OCI-LY1 (cell line): ENCODE data around the gene NUDT17.
"Not testable (repeated sequence)": the region's sequence is repeated elsewhere in the genome, so short reads cannot be mapped to it uniquely, and the experiment has no call there.

Experiments
- H2AFZ ChIP-seq: fragments of 200-600 bp; sonication (generic), shearing (Covaris generic); 2 replicates; pipeline ENCODE4 v1.6.0; 2014; ENCODE audit warnings: antibody characterized with exemption, mild to moderate bottlenecking, low read length
- H3F3A ChIP-seq: fragments of 200-600 bp; sonication (generic), shearing (Covaris generic); 2 replicates; pipeline ENCODE4 v1.6.0; 2014; ENCODE audit warnings: mild to moderate bottlenecking, antibody characterized with exemption, low read length, moderate library complexity; ENCODE audit not compliant: insufficient read depth
- H3K27ac ChIP-seq: fragments of 200-600 bp; sonication (generic); 2 replicates; pipeline ENCODE4 v1.5.1; 2014; ENCODE audit warnings: low read length, mixed run types, mild to moderate bottlenecking, low read depth; ENCODE audit not compliant: poor library complexity, severe bottlenecking
- H3K27me3 ChIP-seq: fragments of 200-600 bp; sonication (generic); 2 replicates; pipeline ENCODE4 v1.6.0; 2014; ENCODE audit warnings: antibody characterized with exemption, mild to moderate bottlenecking, low read length, moderate library complexity; ENCODE audit not compliant: insufficient read depth
- H3K36me3 ChIP-seq: fragments of 200-600 bp; sonication (generic); 2 replicates; pipeline ENCODE4 v1.6.1; 2014; ENCODE audit warnings: mild to moderate bottlenecking, antibody characterized with exemption, low read length, moderate library complexity, mixed read lengths; ENCODE audit not compliant: insufficient read depth
- H3K4me1 ChIP-seq: fragments of 200-600 bp; sonication (generic); 2 replicates; pipeline ENCODE4 v1.5.1; 2014; ENCODE audit warnings: mild to moderate bottlenecking, low read length, moderate library complexity; ENCODE audit not compliant: insufficient read depth, severe bottlenecking
- H3K4me2 ChIP-seq: fragments of 200-600 bp; sonication (generic), shearing (Covaris generic); 2 replicates; pipeline ENCODE4 v1.6.1; 2014; ENCODE audit warnings: low read length
- H3K4me3 ChIP-seq: fragments of 200-600 bp; sonication (generic); 2 replicates; pipeline ENCODE4 v1.5.1; 2014; ENCODE audit warnings: low read length, low read depth, mild to moderate bottlenecking, mixed read lengths; ENCODE audit not compliant: poor library complexity, severe bottlenecking
- H3K79me2 ChIP-seq: fragments of 200-600 bp; shearing (Covaris generic); 2 replicates; pipeline ENCODE4 v1.6.1; 2016; ENCODE audit warnings: mixed run types, low read length, mixed read lengths; ENCODE audit not compliant: insufficient read depth
- H3K9ac ChIP-seq: fragments of 200-600 bp; sonication (generic), shearing (Covaris generic); 2 replicates; pipeline ENCODE4 v1.6.1; 2014; ENCODE audit warnings: mild to moderate bottlenecking, low read length, mixed read lengths
- H3K9me2 ChIP-seq: fragments of 200-600 bp; sonication (generic), shearing (Covaris generic); 2 replicates; pipeline ENCODE4 v1.6.1; 2014; ENCODE audit warnings: low read depth, mild to moderate bottlenecking, low read length, mixed read lengths
- H3K9me3 ChIP-seq: fragments of 200-600 bp; shearing (Covaris generic); 2 replicates; pipeline ENCODE4 v1.6.1; 2014; ENCODE audit warnings: low read length, mixed read lengths
- H4K20me1 ChIP-seq: fragments of 200-600 bp; sonication (generic), shearing (Covaris generic); 2 replicates; pipeline ENCODE4 v1.6.0; 2016; ENCODE audit warnings: mild to moderate bottlenecking, low read length; ENCODE audit not compliant: insufficient read depth
- CTCF ChIP-seq: fragments of 200-600 bp; sonication (generic), shearing (Covaris generic); IDR thresholded peaks from 2 replicates; pipeline ENCODE4 v1.5.1; 2017; ENCODE audit warnings: mild to moderate bottlenecking, antibody characterized with exemption, low read length, moderate library complexity, mixed read lengths
- EZH2 ChIP-seq: fragments of 200-600 bp; sonication (generic), shearing (Covaris generic); IDR thresholded peaks from 2 replicates; pipeline ENCODE4 v1.8.0; 2017; ENCODE audit warnings: borderline replicate concordance, mixed run types, mild to moderate bottlenecking, antibody characterized with exemption, low read length, moderate library complexity, mixed read lengths

NUDT17 gene

GRCh38 chr1:145806844-145807243 is 38.6 kb upstream of the NUDT17 start:
- Histone ChIP-seq H3F3A (no peaks in the 10 kb centered on the region), H3K79me2 (peaks cover 32% of the 10 kb centered on the region), H3K9me3 (no peaks in the 10 kb centered on the region), H3K4me3 (no peak overlapping the region), H2AFZ (no peak overlapping the region), H3K9ac (no peak overlapping the region), H3K27me3 (no peaks in the 10 kb centered on the region), H3K4me1 (peaks cover 11% of the 10 kb centered on the region), H3K4me2 (no peak overlapping the region), H3K27ac (no peak overlapping the region), H3K9me2 (no peaks in the 10 kb centered on the region), H3K36me3 (0 out of 2 replicates have a peak, but pooled peaks cover 3% of the 10 kb centered on the region), H4K20me1 (no peaks in the 10 kb centered on the region)
- no peak for TF ChIP-seq CTCF
- TF ChIP-seq EZH2, result no peak

GRCh38 chr1:145812977-145813810 is 32.2 kb upstream of the NUDT17 start:
- H3K27ac ChIP-seq, H3K9me2 ChIP-seq, H3K9ac ChIP-seq, H3K4me2 ChIP-seq, H3K4me1 ChIP-seq, H3K4me3 ChIP-seq, H3K9me3 ChIP-seq, H3K36me3 ChIP-seq, H2AFZ ChIP-seq, H3K27me3 ChIP-seq, H4K20me1 ChIP-seq, H3K79me2 ChIP-seq, H3F3A ChIP-seq: not testable (repeated sequence)

- H3K4me1 ChIP-seq, H3K36me3 ChIP-seq, H3K9me2 ChIP-seq, H3K27ac ChIP-seq, H4K20me1 ChIP-seq, H3K4me2 ChIP-seq, H2AFZ ChIP-seq, H3K4me3 ChIP-seq, H3K79me2 ChIP-seq, H3K27me3 ChIP-seq, H3F3A ChIP-seq, H3K9me3 ChIP-seq, H3K9ac ChIP-seq: not testable (repeated sequence)
These were observed 27.3 kb upstream of the NUDT17 start for GRCh38 chr1:145818095-145818494.

- H4K20me1 ChIP-seq, H3K9me2 ChIP-seq, H3K27me3 ChIP-seq, H3F3A ChIP-seq, H3K9ac ChIP-seq, H3K27ac ChIP-seq, H3K9me3 ChIP-seq, H2AFZ ChIP-seq: not testable (repeated sequence)
- H3K36me3 ChIP-seq, result peaks cover 26% of the 10 kb centered on the region
- peaks cover 21% of the 10 kb centered on the region for H3K79me2 ChIP-seq
- H3K4me1 ChIP-seq, result peaks cover 14% of the 10 kb centered on the region
- H3K4me2 ChIP-seq, result peak overlapping the region; percentile 34; the same call in 1 of the 2 replicates
- peak overlapping the region; percentile 95 for H3K4me3 ChIP-seq
These were observed 22.6 kb upstream of the NUDT17 start for GRCh38 chr1:145822779-145823331.
